ENCODE measurements around the gene HP. TPM values are rescaled to one million over a fixed set of nuclear protein-coding genes. Genes with fewer than 3 reads are reported as not detected.
"Not testable (repeated sequence)": the region's sequence is repeated elsewhere in the genome, so short reads cannot be mapped to it uniquely, and the experiment has no call there.

The HP gene
- total and polyA plus RNA-seq, 2 donors, result 5.3 to 16.9 TPM

DNA sequence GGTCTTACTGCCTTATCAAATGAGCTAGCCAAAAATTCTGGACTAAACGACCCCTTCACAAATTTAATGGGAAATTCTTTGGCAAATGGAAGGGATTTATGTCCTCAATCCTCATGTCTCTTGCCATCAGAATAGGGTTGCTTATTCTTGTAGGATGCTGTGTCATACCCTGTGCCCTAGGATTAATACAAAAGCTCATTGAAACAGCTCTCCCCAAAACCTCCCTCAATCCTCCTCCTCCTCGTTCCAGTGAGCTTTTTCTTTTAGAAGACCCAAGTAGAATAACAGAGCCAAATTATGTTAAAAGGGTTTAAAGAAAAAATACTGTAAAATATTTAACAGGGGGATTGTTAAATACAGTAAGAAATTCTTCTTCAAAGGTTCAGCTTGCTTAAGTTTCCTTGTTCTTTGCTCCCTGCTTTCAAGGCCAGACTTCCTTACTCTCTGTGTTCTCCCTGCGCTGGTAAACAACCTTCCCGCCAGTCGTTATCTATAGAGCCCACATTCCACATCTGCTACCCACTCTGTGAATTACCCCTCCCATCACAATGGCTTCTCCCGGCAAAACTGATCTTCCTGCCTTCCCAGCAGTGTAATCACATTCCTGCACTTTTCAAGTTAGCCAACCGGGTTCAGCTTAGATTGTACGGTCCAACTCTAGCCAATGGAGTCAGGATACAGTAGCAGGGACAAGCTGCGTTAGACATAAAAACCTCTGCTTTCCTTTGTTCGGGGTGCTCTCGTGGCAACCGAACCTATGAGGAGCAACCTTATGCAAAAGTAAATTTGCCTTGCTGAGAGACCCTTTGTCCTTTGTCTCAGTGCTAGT is 18.4 kb downstream of the HP start:
- Histone ChIP-seq H3K36me3 (ENCODE audit: control insufficient read depth in 2 of 2, insufficient read depth in 2 of 2, low read length in 1 of 2) (peaks cover 0 to 2% of the 10 kb centered on the region in 2 donors), H3K9me3 (ENCODE audit: control insufficient read depth in 2 of 2, insufficient read depth in 1 of 2, low read length in 1 of 2) (no peaks in the 10 kb centered on the region), H3K27me3 (ENCODE audit: control insufficient read depth in 2 of 2, insufficient read depth in 1 of 2, low read length in 1 of 2) (no peaks in the 10 kb centered on the region), H3K4me3 (ENCODE audit: low read length in 2 of 2) (no peak overlapping the region), H3K4me1 (ENCODE audit: control insufficient read depth in 2 of 2, insufficient read depth in 2 of 2, low read length in 2 of 2) (no peaks in the 10 kb centered on the region), H3K27ac (ENCODE audit: low read depth in 1 of 2, low read length in 1 of 2) (no peak overlapping the region)
- DNase-seq (ENCODE audit: low read depth in 6 of 9, low spot score in 9 of 9), result no peak
- WGBS, result 93% methylated on average over 12 of the region's 12 CpGs

DNA sequence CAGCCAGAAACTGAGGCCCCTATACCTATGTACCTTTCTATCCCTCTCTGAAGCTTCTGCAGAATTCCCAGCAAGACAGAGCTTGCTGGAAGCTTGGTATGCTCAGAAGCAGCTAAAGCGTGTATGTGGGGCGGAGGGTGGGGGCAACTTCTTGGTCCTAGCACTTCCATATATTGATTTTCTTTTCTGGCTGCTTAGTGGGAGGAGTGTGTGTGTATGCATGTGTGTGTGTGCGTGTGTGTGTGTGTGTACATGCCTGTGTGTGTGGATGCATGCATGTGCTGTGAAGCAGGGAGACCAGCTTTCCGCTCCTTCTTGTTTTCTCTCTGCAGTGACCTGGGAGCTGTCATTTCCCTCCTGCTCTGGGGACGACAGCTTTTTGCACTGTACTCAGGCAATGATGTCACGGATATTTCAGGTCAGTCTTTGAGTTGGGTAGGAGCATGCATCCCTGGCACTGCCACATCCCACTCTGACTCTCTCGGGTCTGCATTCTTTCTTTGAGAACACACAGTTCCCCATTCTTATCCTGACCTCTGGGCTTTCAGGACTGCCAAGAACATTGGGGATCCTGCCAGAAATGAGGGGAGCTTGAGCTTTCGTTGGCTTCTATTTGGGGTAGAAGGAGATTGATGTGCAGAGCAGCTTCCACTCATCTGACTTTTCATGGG is 19.4 kb downstream of the HP start:
- Histone ChIP-seq H3K4me3 (ENCODE audit: low read length in 2 of 2) (no peak overlapping the region), H3K9me3 (ENCODE audit: control insufficient read depth in 2 of 2, insufficient read depth in 1 of 2, low read length in 1 of 2) (no peaks in the 10 kb centered on the region), H3K27ac (ENCODE audit: low read depth in 1 of 2, low read length in 1 of 2) (no peak overlapping the region), H3K4me1 (ENCODE audit: control insufficient read depth in 2 of 2, insufficient read depth in 2 of 2, low read length in 2 of 2) (no peaks in the 10 kb centered on the region), H3K27me3 (ENCODE audit: control insufficient read depth in 2 of 2, insufficient read depth in 1 of 2, low read length in 1 of 2) (no peaks in the 10 kb centered on the region), H3K36me3 (ENCODE audit: control insufficient read depth in 2 of 2, insufficient read depth in 2 of 2, low read length in 1 of 2) (peaks cover 0 to 4% of the 10 kb centered on the region in 2 donors)
- WGBS, result 94% methylated on average over 8 of the region's 8 CpGs
- no peak for DNase-seq (ENCODE audit: low read depth in 6 of 9, low spot score in 9 of 9)

DNA sequence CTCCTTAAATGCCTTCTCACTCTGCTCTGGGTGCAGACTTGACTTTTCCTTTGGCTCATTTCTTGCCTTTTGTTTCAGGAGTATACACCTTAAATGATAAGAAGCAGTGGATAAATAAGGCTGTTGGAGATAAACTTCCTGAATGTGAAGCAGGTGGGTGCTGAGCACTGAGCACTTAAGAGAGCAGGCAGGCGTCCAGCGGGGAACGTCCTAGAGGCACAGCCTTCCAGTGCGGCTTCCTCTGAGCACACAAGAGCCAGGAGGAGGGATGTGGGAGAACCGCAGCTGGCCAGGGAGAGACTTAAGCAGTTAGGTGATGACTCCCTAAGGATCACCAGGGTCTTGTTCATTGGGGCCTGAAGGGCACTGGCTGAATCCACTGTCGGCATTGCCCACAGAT is 20.8 kb downstream of the HP start:
- DNase-seq (ENCODE audit: low read depth in 6 of 9, low spot score in 9 of 9); H3K36me3 ChIP-seq (ENCODE audit: control insufficient read depth in 2 of 2, insufficient read depth in 2 of 2, low read length in 1 of 2); H3K9me3 ChIP-seq (ENCODE audit: control insufficient read depth in 2 of 2, insufficient read depth in 1 of 2, low read length in 1 of 2); H3K27me3 ChIP-seq (ENCODE audit: control insufficient read depth in 2 of 2, insufficient read depth in 1 of 2, low read length in 1 of 2); H3K4me1 ChIP-seq (ENCODE audit: control insufficient read depth in 2 of 2, insufficient read depth in 2 of 2, low read length in 2 of 2); H3K4me3 ChIP-seq (ENCODE audit: low read length in 2 of 2); H3K27ac ChIP-seq (ENCODE audit: low read depth in 1 of 2, low read length in 1 of 2): not testable (repeated sequence)
- whole genome bisulfite sequencing, result over 99% methylated on average over 2 of the region's 6 CpGs

DNA sequence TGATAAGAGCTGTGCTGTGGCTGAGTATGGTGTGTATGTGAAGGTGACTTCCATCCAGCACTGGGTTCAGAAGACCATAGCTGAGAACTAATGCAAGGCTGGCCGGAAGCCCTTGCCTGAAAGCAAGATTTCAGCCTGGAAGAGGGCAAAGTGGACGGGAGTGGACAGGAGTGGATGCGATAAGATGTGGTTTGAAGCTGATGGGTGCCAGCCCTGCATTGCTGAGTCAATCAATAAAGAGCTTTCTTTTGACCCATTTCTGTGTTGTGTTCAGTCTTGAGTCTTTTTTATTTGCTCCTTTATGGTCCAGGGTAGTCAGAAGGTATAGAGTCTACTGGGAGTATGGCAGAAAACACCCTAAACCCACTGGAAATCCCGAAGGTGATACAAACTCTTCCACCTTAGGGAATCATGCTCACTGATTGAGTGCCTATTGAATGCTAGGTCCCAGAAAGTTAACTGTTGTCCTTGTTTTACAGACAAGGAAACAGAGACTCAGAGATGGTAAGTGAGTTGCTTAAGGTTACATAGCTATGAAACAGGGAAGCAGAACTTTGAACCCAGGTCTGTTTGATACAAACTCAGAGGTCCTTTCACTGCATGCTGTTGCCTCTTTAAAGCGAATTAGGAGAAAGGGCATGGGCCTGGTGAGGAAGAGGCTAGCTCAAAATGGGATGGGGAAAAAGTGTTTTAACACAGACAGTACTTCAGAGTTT is 22.8 kb downstream of the HP start:
- not testable (repeated sequence) for H3K36me3 ChIP-seq (ENCODE audit: control insufficient read depth in 2 of 2, insufficient read depth in 2 of 2, low read length in 1 of 2); H3K4me3 ChIP-seq (ENCODE audit: low read length in 2 of 2); H3K27ac ChIP-seq (ENCODE audit: low read depth in 1 of 2, low read length in 1 of 2); H3K9me3 ChIP-seq (ENCODE audit: control insufficient read depth in 2 of 2, insufficient read depth in 1 of 2, low read length in 1 of 2); H3K4me1 ChIP-seq (ENCODE audit: control insufficient read depth in 2 of 2, insufficient read depth in 2 of 2, low read length in 2 of 2); DNase-seq (ENCODE audit: low read depth in 6 of 9, low spot score in 9 of 9); H3K27me3 ChIP-seq (ENCODE audit: control insufficient read depth in 2 of 2, insufficient read depth in 1 of 2, low read length in 1 of 2)
- 98% methylated on average over 2 of the region's 5 CpGs for WGBS

DNA sequence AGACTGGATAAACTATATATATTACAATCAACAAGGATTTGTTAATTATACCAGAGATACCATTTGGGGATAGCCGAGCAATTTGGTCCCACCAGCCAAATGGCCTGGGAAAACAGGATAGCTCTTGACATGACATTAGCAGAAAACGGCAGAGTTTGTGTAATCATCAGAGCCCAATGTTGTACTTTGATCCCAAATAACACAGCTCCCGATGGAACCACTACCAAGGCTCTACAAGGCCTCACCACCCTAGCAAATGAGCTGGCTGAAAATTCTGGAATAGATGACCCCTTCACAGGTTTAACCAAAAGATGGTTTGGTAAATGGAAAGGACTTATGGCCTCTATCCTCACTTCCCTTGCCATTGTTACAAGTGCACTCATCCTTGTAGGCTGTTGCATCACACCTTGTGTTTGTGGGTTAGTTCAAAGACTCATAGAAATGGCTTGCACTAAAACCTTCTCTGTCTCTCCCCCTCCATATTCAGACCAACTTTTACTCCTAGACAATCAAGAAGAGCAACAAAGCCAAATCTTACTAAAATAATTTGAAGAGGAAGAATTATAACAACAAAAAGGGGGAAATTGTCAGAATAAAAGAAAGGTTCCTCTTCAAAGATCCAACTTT is 29.6 kb downstream of the HP start:
- DNase-seq (ENCODE audit: low read depth in 6 of 9, low spot score in 9 of 9), result no peak
- Histone ChIP-seq H3K4me3 (ENCODE audit: low read length in 2 of 2) (no peak overlapping the region), H3K27ac (ENCODE audit: low read depth in 1 of 2, low read length in 1 of 2) (no peak overlapping the region), H3K36me3 (ENCODE audit: control insufficient read depth in 2 of 2, insufficient read depth in 2 of 2, low read length in 1 of 2) (peaks cover 30 to 32% of the 10 kb centered on the region in 2 donors), H3K4me1 (ENCODE audit: control insufficient read depth in 2 of 2, insufficient read depth in 2 of 2, low read length in 2 of 2) (no peaks in the 10 kb centered on the region), H3K27me3 (ENCODE audit: control insufficient read depth in 2 of 2, insufficient read depth in 1 of 2, low read length in 1 of 2) (no peaks in the 10 kb centered on the region), H3K9me3 (ENCODE audit: control insufficient read depth in 2 of 2, insufficient read depth in 1 of 2, low read length in 1 of 2) (peaks cover 1 to 10% of the 10 kb centered on the region in 2 donors)
- WGBS, result 65% methylated on average over 3 of the region's 3 CpGs

DNA sequence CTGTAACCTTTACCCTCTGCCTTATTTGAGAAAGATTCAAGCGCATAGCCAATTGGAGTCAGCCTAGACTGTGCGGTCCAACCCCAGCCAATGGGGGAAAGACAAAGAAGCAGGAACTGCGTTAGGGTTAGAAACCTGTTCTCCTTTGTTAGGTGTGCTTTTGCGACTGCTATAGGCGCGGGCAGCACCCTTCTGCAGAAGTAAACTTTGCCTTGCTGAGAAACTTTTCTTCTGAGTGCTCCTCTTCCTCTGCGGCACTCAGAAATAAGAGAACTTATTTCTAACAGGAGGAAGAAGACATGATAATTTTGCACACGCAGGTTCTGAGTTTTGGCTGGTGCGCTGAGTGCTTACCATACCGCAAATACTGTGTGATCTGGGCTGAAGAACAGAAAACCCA is 30.1 kb downstream of the HP start:
- no peak overlapping the region for H3K27ac ChIP-seq (ENCODE audit: low read depth in 1 of 2, low read length in 1 of 2)
- H3K4me3 ChIP-seq (ENCODE audit: low read length in 2 of 2), result no peak overlapping the region
- H3K36me3 ChIP-seq (ENCODE audit: control insufficient read depth in 2 of 2, insufficient read depth in 2 of 2, low read length in 1 of 2), result peaks cover 35 to 36% of the 10 kb centered on the region in 2 donors
- no peaks in the 10 kb centered on the region for H3K27me3 ChIP-seq (ENCODE audit: control insufficient read depth in 2 of 2, insufficient read depth in 1 of 2, low read length in 1 of 2)
- DNase-seq (ENCODE audit: low read depth in 6 of 9, low spot score in 9 of 9), result no peak
- WGBS, result 98% methylated on average over 10 of the region's 10 CpGs
- H3K4me1 ChIP-seq (ENCODE audit: control insufficient read depth in 2 of 2, insufficient read depth in 2 of 2, low read length in 2 of 2), result no peaks in the 10 kb centered on the region
- peaks cover 1 to 10% of the 10 kb centered on the region in 2 donors for H3K9me3 ChIP-seq (ENCODE audit: control insufficient read depth in 2 of 2, insufficient read depth in 1 of 2, low read length in 1 of 2)

DNA sequence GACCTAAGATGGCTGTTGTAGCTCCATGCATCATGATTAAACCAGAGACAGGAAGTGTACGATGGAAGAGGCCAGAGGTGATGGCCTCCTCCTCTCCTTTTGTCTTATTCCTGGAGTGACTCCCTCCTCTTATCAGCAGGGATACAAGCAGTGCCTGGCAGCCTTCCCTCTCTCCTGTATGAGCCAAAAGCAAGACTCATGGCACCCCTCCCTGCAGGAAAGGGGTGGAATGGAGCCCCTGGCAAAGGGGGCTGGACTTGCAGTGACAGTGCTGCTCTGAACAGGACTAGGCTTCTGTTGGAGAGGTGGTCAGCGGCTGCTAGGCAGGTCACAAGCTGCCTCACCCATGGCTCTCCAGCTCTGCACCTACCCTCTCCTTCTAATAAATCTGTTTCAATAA is 30.7 kb downstream of the HP start:
- WGBS, result 99% methylated on average over 2 of the region's 2 CpGs

DNA sequence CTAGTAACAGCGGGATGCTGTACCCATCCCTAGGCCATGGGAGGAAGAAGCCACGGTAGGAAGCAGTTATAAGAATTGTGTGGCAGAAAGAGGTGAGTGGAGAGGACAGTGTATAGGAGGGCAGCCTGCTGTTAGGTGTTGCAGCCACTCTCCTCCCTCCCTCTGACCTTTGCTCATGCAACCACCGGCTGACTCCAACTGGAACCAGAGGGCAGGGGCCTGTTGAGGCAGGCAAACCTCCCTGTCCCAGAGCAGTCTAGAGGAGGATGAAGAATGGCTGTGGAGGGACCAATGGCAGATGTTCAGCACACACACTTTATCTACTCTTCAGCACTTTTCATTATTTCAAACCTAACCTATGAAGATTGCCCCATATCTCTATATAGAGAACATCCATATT is 36.9 kb downstream of the HP start:
- Histone ChIP-seq H3K4me3 (ENCODE audit: low read length in 2 of 2) (no peak overlapping the region), H3K27ac (ENCODE audit: low read depth in 1 of 2, low read length in 1 of 2) (no peak overlapping the region), H3K4me1 (ENCODE audit: control insufficient read depth in 2 of 2, insufficient read depth in 2 of 2, low read length in 2 of 2) (peaks cover 14 to 17% of the 10 kb centered on the region in 2 donors), H3K9me3 (ENCODE audit: control insufficient read depth in 2 of 2, insufficient read depth in 1 of 2, low read length in 1 of 2) (no peaks in the 10 kb centered on the region), H3K27me3 (ENCODE audit: control insufficient read depth in 2 of 2, insufficient read depth in 1 of 2, low read length in 1 of 2) (no peaks in the 10 kb centered on the region), H3K36me3 (ENCODE audit: control insufficient read depth in 2 of 2, insufficient read depth in 2 of 2, low read length in 1 of 2) (peaks cover 25 to 33% of the 10 kb centered on the region in 2 donors)
- 100% methylated on average over 3 of the region's 3 CpGs for WGBS
- DNase-seq (ENCODE audit: low read depth in 6 of 9, low spot score in 9 of 9), result no peak

More for the DNA sequence above, 30.7 kb downstream of the HP start:
- H3K27me3 ChIP-seq (ENCODE audit: control insufficient read depth in 2 of 2, insufficient read depth in 1 of 2, low read length in 1 of 2), result no peaks in the 10 kb centered on the region
- peaks cover 40% of the 10 kb centered on the region in 2 donors for H3K36me3 ChIP-seq (ENCODE audit: control insufficient read depth in 2 of 2, insufficient read depth in 2 of 2, low read length in 1 of 2)
- H3K27ac ChIP-seq (ENCODE audit: low read depth in 1 of 2, low read length in 1 of 2), result no peak overlapping the region
- no peak for DNase-seq (ENCODE audit: low read depth in 6 of 9, low spot score in 9 of 9)
- no peaks in the 10 kb centered on the region for H3K4me1 ChIP-seq (ENCODE audit: control insufficient read depth in 2 of 2, insufficient read depth in 2 of 2, low read length in 2 of 2)
- H3K4me3 ChIP-seq (ENCODE audit: low read length in 2 of 2), result no peak overlapping the region
- peaks cover 1 to 10% of the 10 kb centered on the region in 2 donors for H3K9me3 ChIP-seq (ENCODE audit: control insufficient read depth in 2 of 2, insufficient read depth in 1 of 2, low read length in 1 of 2)
